Stimulated activated CD8-positive, alpha-beta memory T cell treated with anti-CD3 and anti-CD28 coated beads, Interleukin-4, amount 100 ng/mL, for 4 hours (primary cell): ENCODE results near the gene EPB41.
A peak's percentile ranks its signal among the peaks of the same experiment; 100 is the strongest.

Source experiments
- DNase-seq, 2 donors: peaks; one replicate each; pipeline ENCODE4 v3.0.0-alpha.2; 2020; ENCODE audit warnings: low read depth in 2 of 2, low spot score in 1 of 2

Gene EPB41

GRCh38 chr1:28890836-28891235, 23.5 kb upstream of the EPB41 start:
- DNase-seq, result no peak

DNA sequence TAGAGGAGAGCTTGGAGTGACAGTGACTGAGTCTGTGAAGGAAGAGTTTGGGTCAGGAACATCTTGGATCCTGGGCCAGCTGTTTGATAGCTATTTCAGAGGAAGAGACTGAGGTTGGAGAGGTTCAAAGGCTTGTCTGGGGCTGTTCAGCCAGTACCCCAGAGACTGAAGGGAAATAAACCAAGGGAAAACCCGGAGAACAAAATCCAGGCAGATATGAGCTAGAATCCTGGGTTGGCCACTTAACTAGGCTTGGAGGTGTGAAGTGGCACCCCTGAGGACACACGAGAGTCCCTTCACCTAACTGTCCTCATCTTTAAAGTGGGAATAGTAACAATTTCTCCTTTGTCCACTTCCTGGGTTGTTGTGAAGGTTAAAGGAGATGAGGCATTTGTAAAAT, 23.1 kb upstream of the EPB41 start:
- DNase-seq, result no peak

GRCh38 chr1:28893403-28894102, 20.8 kb upstream of the EPB41 start:
- DNase-seq, result no peak

DNA sequence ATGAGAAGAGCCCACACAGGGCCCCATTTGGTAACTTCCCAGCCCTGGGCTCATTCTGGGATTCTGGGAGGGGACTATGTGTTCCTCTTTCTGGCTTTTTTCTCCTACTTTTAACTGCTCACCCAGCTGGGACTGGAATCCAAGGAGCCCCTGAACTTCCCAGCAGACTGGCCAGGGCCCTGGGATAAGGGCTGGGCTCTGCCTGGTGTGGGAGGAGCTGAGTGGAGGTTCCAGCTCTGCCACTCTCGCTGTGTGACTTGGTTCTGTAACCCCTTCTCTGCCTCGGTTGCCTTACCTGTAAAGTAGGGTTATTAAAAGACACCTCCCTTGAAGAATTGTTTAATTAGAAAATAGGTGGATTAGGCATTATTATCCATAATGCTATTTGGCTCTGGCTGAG, 19.6 kb upstream of the EPB41 start:
- DNase-seq, result no peak

- no peak for DNase-seq
Observed at GRCh38 chr1:28895896-28896608, 18.3 kb upstream of the EPB41 start.

GRCh38 chr1:28896609-28896986, 17.8 kb upstream of the EPB41 start:
- DNase-seq, result no peak

- no peak for DNase-seq
Observed at GRCh38 chr1:28897789-28898188, 16.6 kb upstream of the EPB41 start.

DNA sequence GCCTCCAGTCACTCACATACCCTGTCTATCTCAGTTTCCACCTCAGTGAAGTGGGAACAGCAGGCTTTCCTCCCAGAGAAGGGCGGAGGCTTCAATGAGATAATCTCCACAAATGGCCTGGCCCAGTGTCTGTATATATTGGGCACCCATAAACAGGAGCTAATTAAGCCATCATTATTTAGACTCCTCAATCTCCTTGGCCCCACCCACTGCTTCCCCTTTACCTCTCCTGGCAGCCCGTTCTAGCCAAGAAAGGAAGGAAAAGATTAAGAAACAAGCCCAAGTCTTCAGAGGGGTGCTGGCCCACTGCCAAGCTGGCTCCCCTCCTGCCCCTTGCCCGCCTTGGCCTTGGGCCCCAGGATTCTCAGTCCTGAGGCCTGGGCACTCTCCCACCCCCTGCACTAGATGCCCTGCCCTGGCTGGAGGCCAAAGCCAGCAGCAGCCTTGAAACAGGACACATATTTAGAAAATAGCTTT, 15.9 kb upstream of the EPB41 start:
- DNase-seq, result no peak

DNA sequence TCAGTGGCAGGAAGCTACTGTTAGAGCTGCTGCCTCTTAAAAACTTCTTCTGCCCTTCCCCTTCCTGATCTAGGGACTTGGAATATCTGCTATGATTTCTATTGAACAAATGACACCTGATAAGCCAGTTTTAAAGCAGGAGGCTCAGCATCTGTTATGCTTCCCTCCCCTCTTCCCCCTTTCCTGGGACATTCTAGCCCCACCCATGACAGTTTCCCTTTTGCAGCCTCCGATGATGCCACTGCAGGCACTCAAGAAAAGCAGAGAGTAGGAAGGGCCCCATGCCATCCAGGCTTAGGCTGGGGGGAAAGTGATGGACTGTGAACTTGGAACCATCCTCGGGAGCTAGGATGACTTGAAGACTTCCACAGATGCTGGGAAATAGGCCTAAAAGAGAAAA, 15.1 kb upstream of the EPB41 start:
- no peak for DNase-seq

- DNase-seq, result no peak
Observed at GRCh38 chr1:28900562-28900961, 13.8 kb upstream of the EPB41 start.

DNA sequence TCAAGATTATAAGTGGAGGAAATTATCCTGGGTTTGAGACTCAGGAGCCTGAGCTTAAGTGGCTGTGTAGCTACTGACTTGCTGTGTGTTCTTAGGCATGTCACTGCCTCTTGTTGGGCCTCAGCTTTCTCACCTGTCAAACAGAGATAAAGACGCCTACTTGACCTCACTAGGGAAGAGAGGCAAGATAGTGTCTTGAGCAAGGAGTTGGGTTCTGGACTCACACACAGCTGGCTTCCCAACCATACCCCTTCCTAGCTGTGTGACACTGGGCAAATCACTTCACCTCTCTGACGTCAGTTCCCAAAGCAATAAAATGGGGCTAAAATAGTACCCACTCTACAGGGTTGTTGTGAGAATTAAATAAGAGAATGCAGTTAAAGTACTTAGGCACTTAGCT, 11.6 kb upstream of the EPB41 start:
- no peak for DNase-seq

- DNase-seq, result no peak
Observed at GRCh38 chr1:28905921-28906666, 8.3 kb upstream of the EPB41 start.

DNA sequence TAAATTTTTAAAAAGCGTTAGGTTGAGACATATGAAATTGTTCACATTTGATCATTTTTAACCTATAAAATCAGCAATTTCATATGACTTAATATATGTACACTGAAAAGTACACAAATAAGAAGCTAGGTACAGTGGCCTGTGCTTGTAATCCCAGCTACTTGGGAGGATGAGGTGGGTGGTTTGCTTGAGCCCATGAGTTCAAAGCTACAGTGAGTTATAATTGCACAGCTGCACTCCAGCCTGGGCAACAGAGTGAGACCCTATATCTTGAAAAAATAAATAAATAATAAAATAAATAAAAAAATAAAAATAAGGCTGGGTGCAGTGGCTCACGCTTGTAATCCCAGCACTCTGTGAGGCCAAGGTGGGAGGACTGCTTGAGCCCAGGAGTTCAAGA, 5.2 kb upstream of the EPB41 start:
- no peak for DNase-seq

DNA sequence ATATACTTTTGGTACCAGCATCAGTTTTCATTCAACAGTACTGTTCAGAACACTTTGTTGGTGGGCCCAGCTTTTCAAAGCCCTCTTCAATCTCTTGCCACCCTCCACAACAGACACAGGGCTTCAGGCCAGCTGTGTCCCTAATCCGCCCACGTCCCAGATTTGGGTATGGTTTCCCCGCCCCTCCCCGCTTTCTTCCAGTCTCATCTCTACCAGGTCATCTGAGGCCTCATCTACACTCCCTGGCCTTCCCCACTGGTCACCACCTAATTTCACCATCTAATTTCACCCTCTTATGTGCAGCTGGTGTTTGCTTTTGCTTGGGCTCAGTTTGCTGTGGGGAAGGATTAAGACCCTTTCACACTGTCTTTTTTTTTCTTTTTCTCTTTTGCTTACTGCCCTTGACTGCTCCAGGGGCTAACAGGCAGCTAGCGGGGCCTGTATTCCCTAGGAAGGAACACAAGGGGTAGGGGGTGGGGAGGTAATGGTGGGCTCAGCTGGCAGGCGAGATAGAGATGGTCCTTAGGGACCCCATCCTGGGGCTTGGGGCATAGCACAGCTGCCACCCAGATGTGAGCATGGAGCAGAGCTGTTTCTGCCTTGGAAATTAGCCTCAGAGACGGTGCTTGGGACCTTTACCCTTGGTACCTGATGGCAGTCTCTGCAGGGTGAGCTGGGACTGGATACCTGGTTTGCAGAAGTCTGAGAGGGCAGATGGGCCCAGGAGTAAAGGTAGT, 3.8 kb upstream of the EPB41 start:
- no peak for DNase-seq

DNA sequence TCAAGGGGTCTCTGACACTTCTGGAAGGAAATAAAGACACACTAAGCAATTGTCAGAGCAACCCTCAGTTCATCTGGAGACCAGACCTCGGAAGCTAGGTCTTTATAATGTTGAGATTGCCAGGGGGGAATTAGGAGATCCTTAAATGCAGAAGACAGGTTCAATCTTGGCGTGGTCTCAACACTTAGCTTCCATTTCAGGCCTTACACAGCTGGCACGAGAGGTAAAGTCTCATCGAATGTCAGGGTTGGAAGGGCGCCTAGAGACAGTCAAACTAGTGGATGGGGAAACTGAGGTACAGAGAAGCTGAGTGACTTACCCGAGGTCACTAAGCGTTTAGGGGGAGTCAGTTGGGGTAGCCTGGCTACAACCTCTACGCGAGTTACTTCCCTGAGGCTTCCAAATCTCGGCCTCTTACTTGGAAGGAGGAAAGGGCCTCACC, 562 bp upstream of the EPB41 start:
- no peak for DNase-seq

GRCh38 chr1:28915031-28915895, 894 bp downstream of the EPB41 start:
- peak in 1 of 2 donors; percentile 7 for DNase-seq

DNA sequence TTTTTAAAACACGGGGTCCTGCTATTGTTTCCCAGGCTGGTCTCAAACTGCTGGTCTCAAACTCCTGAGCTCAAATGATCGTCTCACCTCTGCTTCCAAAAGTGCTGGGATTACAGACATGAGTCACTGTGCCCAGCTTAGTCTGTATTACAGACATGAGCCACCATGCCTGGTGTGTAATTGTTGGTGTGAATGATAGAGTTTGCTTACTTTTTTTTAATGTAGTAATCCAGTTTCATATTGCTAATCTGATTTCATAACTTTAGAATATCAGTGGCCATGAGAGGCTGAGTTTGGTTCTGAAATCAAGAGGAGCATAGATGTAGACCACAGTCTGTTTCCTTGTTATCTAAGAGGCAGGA, 3.4 kb downstream of the EPB41 start:
- DNase-seq, result no peak

DNA sequence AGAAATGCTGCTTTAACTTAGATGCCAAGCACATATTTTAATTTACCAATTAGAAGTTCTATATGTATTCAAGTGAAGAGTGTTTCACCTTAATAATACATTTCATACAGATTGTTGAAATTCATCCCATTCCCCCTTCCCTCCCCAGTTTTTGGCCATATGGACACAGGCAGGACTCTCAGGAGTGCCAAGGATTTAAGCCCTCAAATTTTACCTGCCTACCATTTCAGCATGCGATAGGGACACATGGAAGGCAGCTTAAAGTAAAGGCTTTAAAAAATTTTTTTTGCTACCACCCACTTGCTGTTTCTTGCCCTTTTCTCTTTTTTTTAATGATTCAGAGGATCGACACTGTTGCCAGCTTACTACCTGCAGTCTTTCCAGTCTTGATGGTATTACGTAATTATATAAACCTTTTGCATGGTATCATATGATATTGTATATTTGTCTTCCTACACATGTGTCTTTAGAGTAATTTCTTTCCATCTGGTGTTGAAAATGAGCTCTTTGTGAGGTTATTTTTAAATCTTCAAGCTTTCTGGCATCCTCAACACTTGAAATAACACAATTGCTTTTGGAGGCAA, 7.0 kb downstream of the EPB41 start:
- no peak for DNase-seq

DNA sequence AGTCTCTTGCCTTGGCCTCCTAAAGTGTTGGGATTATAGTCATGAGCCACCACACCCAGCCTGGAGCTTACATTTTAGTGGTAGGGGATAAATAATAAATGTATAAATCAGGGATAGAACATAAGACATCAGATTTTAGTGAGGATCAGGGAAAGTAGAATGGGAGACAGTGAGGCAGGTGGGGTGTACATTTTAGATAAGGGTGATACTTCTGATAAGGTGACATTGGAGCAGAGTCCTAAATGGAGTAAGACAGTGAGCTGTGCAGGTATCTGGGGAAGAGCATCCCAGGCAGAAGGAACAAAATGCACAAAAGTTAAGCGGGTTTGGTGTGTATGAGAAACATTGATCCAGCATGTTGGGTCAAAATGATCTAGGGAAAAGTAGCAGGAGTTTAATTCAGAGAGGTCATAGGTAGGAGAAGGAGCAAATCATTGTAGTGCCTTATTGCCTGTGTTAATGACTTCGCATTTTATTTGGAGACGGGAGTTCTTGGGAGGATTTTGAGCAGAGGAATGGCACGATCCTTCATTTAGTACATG, 11.1 kb downstream of the EPB41 start:
- DNase-seq, result no peak
